Lower leg skin (tissue), 3 donors: ENCODE results near the gene KLHDC4.
"Not testable (repeated sequence)": the region's sequence is repeated elsewhere in the genome, so short reads cannot be mapped to it uniquely, and the experiment has no call there.

Source experiments
- POLR2A ChIP-seq, 2 donors: fragments of 450-650 bp; IDR thresholded peaks; one replicate each; pipeline ENCODE4 v1.6.1; 2016 to 2017; ENCODE audit warnings: antibody characterized with exemption in 2 of 2, mild to moderate bottlenecking in 1 of 2, moderate library complexity in 1 of 2
- TF ChIP-seq, protein P1 (sequence below), 3 donors: fragments of 450-650 bp; IDR thresholded peaks; one replicate each; pipeline ENCODE4 v1.5.1; 2016; ENCODE audit warnings: antibody characterized with exemption in 3 of 3, mild to moderate bottlenecking in 3 of 3, moderate library complexity in 2 of 3

DNA sequence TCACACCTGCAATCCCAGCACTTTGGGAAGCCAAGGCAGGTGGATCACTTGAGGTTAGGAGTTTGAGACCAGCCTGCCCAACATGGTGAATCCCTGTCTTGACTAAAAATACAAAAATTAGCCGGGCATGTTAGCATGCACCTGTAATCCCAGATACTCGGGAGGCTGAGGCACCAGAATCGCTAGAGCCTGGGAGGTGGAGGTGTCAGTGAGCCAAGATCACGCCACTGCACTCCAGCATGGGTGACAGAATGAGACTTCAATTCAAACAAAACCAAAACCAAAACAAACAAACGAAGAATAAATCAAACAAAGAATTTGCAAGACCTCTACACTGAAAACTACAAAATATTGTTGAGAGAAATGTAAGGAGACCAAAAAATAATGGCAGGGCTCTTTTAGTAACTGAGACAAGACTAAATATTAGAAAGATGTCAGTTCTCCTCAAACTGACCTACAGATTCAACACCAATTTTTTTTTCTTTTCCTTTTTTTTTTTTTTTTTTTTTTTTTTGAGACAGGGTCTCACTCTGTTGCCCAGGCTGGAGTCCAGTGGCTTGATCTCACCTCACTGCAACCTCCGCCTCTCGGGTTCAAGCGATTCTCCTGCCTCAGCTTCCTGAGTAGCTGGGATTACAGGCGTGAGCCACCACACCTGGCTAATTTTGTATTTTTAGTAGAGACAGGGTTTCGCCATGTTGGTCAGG, 23.1 kb upstream of the KLHDC4 start:
- TF ChIP-seq POLR2A (IDR thresholded peaks at IDR 0.05) = not testable (repeated sequence)
- TF ChIP-seq, protein P1, sequence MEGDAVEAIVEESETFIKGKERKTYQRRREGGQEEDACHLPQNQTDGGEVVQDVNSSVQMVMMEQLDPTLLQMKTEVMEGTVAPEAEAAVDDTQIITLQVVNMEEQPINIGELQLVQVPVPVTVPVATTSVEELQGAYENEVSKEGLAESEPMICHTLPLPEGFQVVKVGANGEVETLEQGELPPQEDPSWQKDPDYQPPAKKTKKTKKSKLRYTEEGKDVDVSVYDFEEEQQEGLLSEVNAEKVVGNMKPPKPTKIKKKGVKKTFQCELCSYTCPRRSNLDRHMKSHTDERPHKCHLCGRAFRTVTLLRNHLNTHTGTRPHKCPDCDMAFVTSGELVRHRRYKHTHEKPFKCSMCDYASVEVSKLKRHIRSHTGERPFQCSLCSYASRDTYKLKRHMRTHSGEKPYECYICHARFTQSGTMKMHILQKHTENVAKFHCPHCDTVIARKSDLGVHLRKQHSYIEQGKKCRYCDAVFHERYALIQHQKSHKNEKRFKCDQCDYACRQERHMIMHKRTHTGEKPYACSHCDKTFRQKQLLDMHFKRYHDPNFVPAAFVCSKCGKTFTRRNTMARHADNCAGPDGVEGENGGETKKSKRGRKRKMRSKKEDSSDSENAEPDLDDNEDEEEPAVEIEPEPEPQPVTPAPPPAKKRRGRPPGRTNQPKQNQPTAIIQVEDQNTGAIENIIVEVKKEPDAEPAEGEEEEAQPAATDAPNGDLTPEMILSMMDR (IDR thresholded peaks at IDR 0.05) = not testable (repeated sequence)
